NCI-H1694 treated with DMSO at 0.1 percent for 48 hours (cell line): ENCODE measurements around the gene ADAP1.

Experiments
- DNase-seq: peaks from one replicate; lab custom pipeline; 2025; lab: John Stamatoyannopoulos, UW

ADAP1 gene

GRCh38 chr7:988426-988911 is 34.0 kb upstream of the ADAP1 start:
- DNase-seq, result no peak

- DNase-seq, result no peak
Observed at GRCh38 chr7:987909-988308, 33.4 kb upstream of the ADAP1 start.

GRCh38 chr7:986766-987751 is 32.6 kb upstream of the ADAP1 start:
- DNase-seq, result no peak

- no peak for DNase-seq
Observed at GRCh38 chr7:985915-986741, 31.6 kb upstream of the ADAP1 start.

- DNase-seq, result no peak
Observed at GRCh38 chr7:985127-985416, 30.6 kb upstream of the ADAP1 start.

GRCh38 chr7:984361-985126 is 30.1 kb upstream of the ADAP1 start:
- DNase-seq, result no peak

GRCh38 chr7:983616-984071 is 29.2 kb upstream of the ADAP1 start:
- DNase-seq, result no peak

- peak; percentile 81 for DNase-seq
Observed at GRCh38 chr7:983004-983615, 28.6 kb upstream of the ADAP1 start, which contains the start of gene CYP2W1. Gene CYP2W1, plus strand, starts transcription at chr7:983181. Its CDS starts 31 bp downstream, at chr7:983212.

- no peak for DNase-seq
Observed at GRCh38 chr7:982511-983003, 28.1 kb upstream of the ADAP1 start.

GRCh38 chr7:981793-982510 is 27.5 kb upstream of the ADAP1 start:
- DNase-seq, result peak; percentile 96

- no peak for DNase-seq
Observed at GRCh38 chr7:979886-980571, 25.5 kb upstream of the ADAP1 start.

- no peak for DNase-seq
Observed at GRCh38 chr7:979151-979550, 24.7 kb upstream of the ADAP1 start.

- no peak for DNase-seq
Observed at GRCh38 chr7:978416-979091, 24.1 kb upstream of the ADAP1 start.

GRCh38 chr7:978049-978346 is 23.5 kb upstream of the ADAP1 start:
- DNase-seq, result no peak

- DNase-seq, result no peak
Observed at GRCh38 chr7:977326-978048, 23.0 kb upstream of the ADAP1 start.

- no peak for DNase-seq
Observed at GRCh38 chr7:976901-977325, 22.4 kb upstream of the ADAP1 start.

GRCh38 chr7:975702-976473 is 21.4 kb upstream of the ADAP1 start:
- DNase-seq, result no peak
